ENCODE results near the gene TIMM17B.

Gene TIMM17B

GRCh38 chrX:48897625-48898306 lies at the start of gene TIMM17B, which contains the start of gene PQBP1:
Gene TIMM17B (minus strand): TSS chrX:48897768. CDS start chrX:48897749, 19 bp downstream.
Gene PQBP1 (plus strand): TSS chrX:48897930. CDS start chrX:48898510, 580 bp downstream.
- DNase-seq (ENCODE audit: low read depth, low spot score) = peak; percentile 63

- DNase-seq (ENCODE audit: low read depth, low spot score) = no peak
Measured at GRCh38 chrX:48945517-48946348, 48.2 kb upstream of the TIMM17B start.

- DNase-seq (ENCODE audit: low read depth, low spot score) = no peak
Measured at GRCh38 chrX:48942895-48943294, 45.3 kb upstream of the TIMM17B start.

GRCh38 chrX:48940404-48940955 lies 42.9 kb upstream of the TIMM17B start:
- DNase-seq (ENCODE audit: low read depth, low spot score) = no peak

- no peak for DNase-seq (ENCODE audit: low read depth, low spot score)
Measured at GRCh38 chrX:48939524-48940228, 42.1 kb upstream of the TIMM17B start.

- peak; percentile 58 for DNase-seq (ENCODE audit: low read depth, low spot score)
Measured at GRCh38 chrX:48938721-48939425, 41.3 kb upstream of the TIMM17B start.

- DNase-seq (ENCODE audit: low read depth, low spot score) = peak; percentile 61
Measured at GRCh38 chrX:48937054-48937907, 39.7 kb upstream of the TIMM17B start.

GRCh38 chrX:48936429-48937053 lies 39.0 kb upstream of the TIMM17B start:
- no peak for DNase-seq (ENCODE audit: low read depth, low spot score)

GRCh38 chrX:48935301-48935670 lies 37.7 kb upstream of the TIMM17B start:
- DNase-seq (ENCODE audit: low read depth, low spot score) = no peak

- DNase-seq (ENCODE audit: low read depth, low spot score) = no peak
Measured at GRCh38 chrX:48934581-48935300, 37.2 kb upstream of the TIMM17B start.

- DNase-seq (ENCODE audit: low read depth, low spot score) = no peak
Measured at GRCh38 chrX:48933757-48934156, 36.2 kb upstream of the TIMM17B start.

- DNase-seq (ENCODE audit: low read depth, low spot score) = no peak
Measured at GRCh38 chrX:48927736-48928382, 30.3 kb upstream of the TIMM17B start.

GRCh38 chrX:48927123-48927522 lies 29.6 kb upstream of the TIMM17B start:
- DNase-seq (ENCODE audit: low read depth, low spot score) = no peak

- DNase-seq (ENCODE audit: low read depth, low spot score) = no peak
Measured at GRCh38 chrX:48924270-48924669, 26.7 kb upstream of the TIMM17B start.

GRCh38 chrX:48923771-48924170 lies 26.2 kb upstream of the TIMM17B start:
- no peak for DNase-seq (ENCODE audit: low read depth, low spot score)

- DNase-seq (ENCODE audit: low read depth, low spot score) = no peak
Measured at GRCh38 chrX:48920718-48921104, 23.1 kb upstream of the TIMM17B start.

GRCh38 chrX:48919947-48920717 lies 22.6 kb upstream of the TIMM17B start:
- no peak for DNase-seq (ENCODE audit: low read depth, low spot score)

GRCh38 chrX:48919360-48919841 lies 21.8 kb upstream of the TIMM17B start:
- no peak for DNase-seq (ENCODE audit: low read depth, low spot score)

All from activated naive CD8-positive, alpha-beta T cell treated with anti-CD3 and anti-CD28 coated beads, Interleukin-2, amount 50 U/mL, for 16 hours (primary cell).